Astrocyte of the hippocampus (primary cell): Measurements from ENCODE around the gene LACTB.
A peak's percentile ranks its signal among the peaks of the same experiment; 100 is the strongest.
"Not testable (repeated sequence)": the region's sequence is repeated elsewhere in the genome, so short reads cannot be mapped to it uniquely, and the experiment has no call there.

Source experiments
- DNase-seq: peaks from one replicate; pipeline ENCODE4 v3.0.0; 2011; ENCODE audit warnings: low read depth, low spot score

Gene LACTB

DNA sequence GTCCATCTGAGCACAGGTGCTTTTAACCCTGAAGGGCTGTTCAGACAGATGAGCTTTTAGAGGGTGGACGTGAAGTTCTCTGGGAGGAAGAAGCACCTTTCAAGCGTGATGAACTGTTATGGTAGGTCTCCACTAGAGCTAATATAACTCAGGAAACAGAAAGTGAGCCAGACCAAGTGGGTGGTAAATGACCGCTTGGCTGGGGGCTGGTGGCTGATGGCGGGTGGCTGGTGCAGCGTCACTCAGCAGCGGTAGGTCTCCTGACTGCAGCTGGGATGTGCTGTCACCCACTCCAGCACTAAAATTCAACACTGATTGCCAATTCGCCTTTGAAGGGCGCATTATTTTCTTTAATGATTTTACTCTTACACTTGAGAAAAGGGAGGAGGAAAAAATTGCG is 31.2 kb upstream of the LACTB start:
- DNase-seq: no peak

GRCh38 chr15:63090887-63091286 is 30.8 kb upstream of the LACTB start:
- DNase-seq: no peak

GRCh38 chr15:63091679-63092446 is 29.8 kb upstream of the LACTB start:
- DNase-seq: no peak

- peak; percentile 87 for DNase-seq
These were observed 28.0 kb upstream of the LACTB start for GRCh38 chr15:63093486-63094205.

- peak; percentile 73 for DNase-seq
These were observed 27.1 kb upstream of the LACTB start for GRCh38 chr15:63094495-63094931.

GRCh38 chr15:63096178-63096577 is 25.5 kb upstream of the LACTB start:
- no peak for DNase-seq

DNA sequence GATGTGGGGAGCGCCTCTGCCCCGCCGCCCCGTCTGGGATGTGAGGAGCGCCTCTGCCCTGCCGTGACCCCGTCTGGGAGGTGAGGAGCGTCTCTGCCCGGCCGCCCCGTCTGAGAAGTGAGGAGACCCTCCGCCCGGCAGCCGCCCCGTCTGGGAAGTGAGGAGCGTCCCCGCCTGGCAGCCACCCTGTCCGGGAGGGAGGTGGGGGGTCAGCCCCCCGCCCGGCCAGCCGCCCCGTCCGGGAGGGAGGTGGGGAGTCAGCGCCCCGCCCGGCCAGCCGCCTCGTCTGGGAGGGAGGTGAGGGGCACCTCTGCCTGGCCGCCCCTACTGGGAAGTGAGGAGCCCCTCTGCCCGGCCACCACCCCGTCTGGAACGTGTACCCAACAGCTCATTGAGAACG is 22.8 kb upstream of the LACTB start:
- DNase-seq: not testable (repeated sequence)

GRCh38 chr15:63099581-63099980 is 22.1 kb upstream of the LACTB start:
- DNase-seq: not testable (repeated sequence)

GRCh38 chr15:63103416-63103815 is 18.2 kb upstream of the LACTB start:
- DNase-seq: no peak

GRCh38 chr15:63104727-63105126 is 16.9 kb upstream of the LACTB start:
- DNase-seq: peak; percentile 46

DNA sequence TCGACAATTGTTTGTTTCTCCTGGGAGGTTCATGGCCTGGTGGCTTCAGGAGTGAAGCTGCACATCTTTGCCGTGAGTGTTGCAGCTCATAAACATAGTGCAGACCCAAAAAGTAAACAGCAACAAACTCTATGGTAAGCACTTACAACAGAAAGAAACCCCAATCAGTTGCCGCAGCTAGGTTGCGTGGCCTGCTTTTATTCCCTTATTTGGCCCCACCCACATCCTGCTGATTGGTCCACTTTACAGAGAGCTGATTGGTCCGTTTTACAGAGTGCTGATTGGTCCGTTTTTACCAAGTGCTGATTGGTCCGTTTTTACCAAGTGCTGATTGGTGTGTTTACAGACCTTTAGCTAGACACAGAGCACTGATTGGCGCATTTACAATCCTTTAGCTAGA is 16.3 kb upstream of the LACTB start:
- not testable (repeated sequence) for DNase-seq

- peak; percentile 99 for DNase-seq
These were observed 13.6 kb upstream of the LACTB start for GRCh38 chr15:63107895-63108546.

DNA sequence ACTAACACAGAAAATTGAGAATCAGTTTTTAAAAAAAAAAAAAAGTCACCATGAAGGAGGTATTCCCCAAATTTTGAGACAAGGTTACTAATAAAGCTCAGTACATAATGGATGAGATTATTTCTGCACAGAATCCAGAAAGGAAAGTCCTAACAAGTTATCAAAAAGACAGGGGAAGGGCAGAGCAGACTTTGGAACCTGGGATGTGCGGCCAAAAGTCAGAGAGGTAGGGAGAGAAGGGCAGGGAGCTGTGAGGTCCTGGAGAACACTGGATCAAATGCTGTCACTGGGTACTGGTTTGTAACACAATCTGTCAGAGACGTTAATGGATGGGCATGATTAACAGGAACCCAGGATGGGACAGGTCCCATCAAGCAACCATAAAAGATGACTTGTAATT is 12.2 kb upstream of the LACTB start:
- DNase-seq: no peak

DNA sequence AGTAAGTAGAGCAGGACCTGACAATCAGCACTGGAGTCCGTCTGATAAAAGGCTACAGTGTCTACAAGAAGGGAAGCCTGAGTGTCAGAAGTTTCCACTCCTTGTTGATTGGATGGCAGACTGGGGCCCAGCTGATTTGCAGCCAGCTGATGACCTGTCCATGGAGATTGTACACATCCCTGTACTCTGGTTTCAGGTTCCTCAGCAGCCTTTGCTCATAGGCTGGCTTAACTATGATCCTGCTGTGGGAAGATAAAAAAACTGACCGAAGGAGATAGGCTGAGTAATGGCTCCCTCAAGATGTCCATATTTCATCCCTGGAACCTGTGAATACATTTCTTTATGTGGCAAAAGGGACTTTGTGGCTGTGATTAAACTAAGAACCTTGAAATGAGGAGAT is 11.7 kb upstream of the LACTB start:
- no peak for DNase-seq

GRCh38 chr15:63110428-63111026 is 11.1 kb upstream of the LACTB start:
- DNase-seq: no peak

- DNase-seq: no peak
These were observed 10.2 kb upstream of the LACTB start for GRCh38 chr15:63111481-63111880.

DNA sequence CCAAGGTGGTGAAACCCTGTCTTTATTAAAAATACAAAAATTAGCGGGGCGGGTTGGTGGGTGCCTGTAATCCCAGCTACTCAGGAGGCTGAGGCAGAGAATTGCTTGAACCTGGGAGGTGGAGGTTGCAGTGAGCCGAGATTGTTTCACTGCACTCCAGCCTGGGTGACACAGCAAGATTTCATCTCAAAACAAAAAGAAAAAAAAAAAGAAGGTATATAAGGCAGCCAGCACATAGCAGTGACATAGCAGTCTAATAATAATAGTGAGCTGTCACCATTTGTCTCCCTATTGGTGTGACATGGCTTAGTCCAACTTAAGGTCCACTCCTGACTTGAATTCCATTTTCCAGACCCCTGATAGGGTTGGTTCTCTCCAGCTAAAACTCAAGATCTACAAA is 8.8 kb upstream of the LACTB start:
- no peak for DNase-seq

DNA sequence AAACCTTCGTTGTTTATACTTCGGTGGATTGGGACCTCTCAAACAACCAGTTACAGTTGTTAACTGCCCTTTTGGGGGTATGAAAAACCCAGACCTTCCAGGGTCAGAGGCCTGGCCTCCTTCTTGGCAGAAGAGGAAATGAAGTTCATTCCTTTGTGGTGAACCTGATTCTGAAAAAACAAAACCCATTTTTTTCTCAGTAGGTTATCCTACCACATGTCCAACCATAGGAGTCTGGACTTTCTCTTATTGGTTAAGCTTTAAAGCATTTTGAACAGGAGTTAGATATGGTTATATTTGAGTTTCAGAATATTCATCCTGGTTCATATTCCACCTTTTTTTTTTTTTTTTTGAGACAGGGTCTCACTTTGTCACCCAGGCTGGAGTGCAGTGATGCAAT is 7.2 kb upstream of the LACTB start:
- no peak for DNase-seq

DNA sequence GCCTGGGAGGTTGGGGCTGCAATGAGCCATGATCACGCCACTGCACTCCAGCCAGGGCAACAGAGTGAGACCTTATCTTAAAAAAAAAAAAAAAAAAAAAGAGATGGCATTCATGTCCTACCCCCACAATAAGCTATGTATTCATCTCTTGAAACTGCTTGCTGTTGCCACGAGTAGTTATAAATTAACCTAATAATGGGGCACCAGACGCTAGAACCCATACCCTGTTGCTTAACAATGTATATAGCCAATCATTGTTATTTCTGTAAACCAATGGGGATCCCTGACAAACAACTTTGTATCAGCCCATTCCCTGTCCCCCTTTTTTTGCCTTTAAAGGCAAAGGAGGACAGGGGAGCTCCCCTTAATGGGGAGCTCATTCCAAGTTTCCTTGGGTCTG is 2.8 kb upstream of the LACTB start:
- no peak for DNase-seq

GRCh38 chr15:63122002-63122875 is 578 bp downstream of the LACTB start:
- DNase-seq: peak; percentile 87

DNA sequence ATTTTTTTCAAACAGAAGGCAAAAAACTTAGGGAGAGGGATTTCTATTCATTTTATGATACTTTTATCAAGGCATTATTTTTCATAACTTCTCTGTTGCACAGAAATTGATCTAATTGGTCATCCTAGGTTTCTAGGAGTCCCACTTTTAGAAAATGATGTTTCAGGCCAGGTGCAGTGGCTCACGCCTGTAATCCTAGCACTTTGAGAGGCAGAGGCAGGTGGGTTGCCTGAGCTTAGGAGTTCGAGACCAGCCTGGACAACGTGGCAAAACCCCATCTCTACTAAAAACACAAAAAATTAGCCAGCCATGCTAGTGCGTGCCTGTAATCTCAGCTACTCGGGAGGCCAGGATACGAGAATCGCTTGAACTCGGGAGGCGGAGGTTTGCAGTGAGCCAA is 2.8 kb downstream of the LACTB start:
- DNase-seq: no peak
